ENCODE results near the gene PIP5KL1.

DNA sequence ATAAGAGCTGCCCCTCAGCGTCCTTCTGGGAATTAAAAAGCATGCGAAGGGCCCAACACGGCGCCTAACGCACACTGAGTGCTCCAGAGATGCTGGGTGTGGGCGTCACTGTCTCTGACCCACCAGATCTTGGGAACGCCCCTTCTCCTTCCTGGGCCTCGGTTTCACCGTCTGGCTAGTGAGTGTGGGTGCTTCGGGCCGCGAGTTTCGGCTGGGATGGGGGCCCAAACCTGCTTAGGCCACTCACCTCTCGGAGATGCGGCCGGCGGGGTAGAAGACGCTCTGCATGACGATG is 3.7 kb downstream of the PIP5KL1 start:
- no peak for TF ChIP-seq POLR2A (IDR thresholded peaks at IDR 0.05)
- no peak for TF ChIP-seq POLR2AphosphoS5 (IDR thresholded peaks at IDR 0.05)

Data from prostate gland (tissue), 1 donor.